EL (cell line): ENCODE data around the gene PRR3.
A peak's percentile ranks its signal among the peaks of the same experiment; 100 is the strongest.
"Not testable (repeated sequence)": the region's sequence is repeated elsewhere in the genome, so short reads cannot be mapped to it uniquely, and the experiment has no call there.

ENCODE experiments used
- DNase-seq: peaks from one replicate; pipeline ENCODE4 v3.0.0-alpha.2; 2016

The PRR3 gene, protein sequence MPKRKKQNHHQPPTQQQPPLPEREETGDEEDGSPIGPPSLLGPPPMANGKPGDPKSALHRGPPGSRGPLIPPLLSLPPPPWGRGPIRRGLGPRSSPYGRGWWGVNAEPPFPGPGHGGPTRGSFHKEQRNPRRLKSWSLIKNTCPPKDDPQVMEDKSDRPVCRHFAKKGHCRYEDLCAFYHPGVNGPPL

DNA sequence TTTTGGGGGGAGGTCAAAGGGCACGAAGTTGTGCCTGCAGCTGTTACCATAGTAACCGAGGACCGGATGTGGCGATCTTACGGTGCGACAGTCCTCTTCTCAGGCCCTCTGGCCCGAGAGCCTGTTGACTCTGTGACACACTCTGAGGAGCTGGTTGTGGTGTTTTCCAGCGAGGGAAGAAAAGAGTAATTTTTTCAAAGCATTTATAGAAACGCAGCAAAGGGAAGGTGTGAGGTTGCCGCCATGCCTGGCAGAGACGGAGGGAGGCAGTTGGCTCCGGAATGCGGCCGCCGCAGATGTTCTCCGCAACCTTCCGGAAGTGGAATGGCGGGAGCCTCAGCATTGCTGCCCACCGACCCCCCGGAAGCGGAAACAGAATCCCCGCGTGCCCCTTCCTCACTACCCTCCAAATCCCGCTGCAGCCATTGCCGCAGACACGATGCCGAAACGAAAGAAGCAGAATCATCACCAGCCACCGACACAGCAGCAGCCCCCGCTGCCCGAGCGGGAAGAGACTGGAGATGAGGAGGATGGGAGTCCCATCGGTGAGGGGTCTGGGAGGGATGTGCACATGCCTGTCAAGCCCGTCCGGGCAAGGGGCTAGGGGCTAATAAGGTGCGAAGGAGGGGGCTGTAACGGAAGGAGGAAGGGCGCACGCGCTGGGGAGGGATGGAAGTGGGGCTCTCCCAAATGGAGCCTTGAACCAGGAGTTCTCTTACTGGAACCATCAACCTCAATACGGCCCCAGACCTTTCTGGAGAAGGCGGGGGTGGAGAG, at the start of gene PRR3:
Gene PRR3 (plus strand): TSS at position 390 of the 777 bp plus-strand sequence. CDS start 50 bp downstream, at position 440.
- peak; percentile 90 for DNase-seq

DNA sequence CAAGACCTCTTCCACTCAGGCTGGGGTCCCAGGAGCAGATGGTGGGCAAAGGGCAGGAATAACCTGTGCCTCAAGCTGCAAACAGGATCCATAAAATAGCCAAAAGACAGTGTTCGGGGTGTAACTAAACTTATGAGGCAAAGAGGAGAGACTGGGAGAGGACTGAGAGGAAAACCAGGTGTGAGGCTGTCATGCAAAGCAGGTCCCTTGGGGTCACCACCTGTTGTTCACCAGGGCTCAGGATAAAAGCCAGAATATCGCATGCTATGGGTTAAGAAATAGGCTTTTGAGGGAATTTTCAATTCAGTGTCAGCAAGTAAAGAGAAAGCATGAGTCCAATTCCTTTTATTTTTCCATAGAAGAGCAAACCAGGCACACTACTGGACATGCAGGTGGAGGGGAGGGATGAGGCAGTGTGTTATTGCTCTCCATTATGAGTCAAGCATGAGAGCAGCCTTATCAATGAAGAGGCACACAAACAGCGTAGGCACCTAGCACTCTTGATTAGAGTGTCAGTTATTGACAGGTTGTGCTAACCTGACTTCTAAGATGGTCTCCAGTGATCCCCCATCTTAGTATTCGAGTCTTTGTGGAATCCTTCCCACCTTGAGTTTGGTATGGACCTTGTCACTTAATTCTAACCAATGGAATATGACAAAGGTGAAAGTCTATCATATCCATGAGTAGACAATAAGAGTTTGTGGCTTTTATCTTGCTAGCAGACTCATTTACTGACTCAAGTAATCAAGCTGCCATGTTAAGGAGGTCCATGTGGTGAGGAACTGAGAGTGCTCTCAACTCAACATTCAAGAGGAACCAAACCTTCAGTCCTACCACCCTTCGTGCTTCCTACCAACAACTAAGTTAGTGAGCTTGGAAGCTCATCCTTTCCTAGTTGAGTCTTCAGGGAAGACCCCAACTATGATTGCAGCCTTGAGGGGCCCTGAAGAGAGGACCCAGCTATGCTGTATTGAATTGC, 49.0 kb upstream of the PRR3 start:
- DNase-seq: no peak

DNA sequence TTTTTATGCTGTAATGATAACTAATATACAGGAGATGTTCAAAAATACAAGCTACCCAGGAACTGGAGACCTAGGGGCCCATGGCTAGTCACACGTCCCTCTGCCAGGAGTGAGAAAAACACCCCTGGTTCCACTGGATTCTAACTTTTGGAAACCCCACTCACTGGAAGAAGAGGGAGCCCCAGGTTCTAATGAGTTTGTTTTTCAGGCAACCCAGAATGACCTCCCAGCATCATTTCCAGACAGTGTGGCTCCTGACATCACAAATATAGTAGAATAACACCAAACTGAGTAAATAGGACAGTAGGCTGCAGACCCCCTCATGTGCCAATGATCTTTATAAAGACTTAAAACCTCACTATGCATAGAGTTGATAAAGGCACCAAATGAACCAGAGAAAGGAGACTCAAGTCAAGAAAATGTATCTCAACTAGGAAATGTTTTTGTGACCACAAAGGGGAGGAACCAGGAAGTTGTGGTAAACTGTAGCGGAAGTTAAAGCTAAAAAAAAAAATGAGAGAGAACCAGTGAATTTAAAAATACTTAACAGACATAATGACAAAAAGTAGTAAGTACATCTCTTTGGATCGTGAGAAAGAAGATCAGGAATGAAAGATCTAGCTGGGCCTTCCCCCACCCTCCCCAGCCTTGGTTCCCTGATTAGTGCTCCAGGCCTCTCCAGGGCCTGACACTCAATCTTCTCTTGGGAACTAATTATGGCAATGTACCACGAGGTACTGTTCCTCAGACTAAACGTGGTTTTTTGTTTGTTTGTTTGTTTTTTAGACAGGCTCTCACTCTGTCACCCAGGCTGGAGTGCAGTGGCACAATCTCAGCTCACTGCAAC, 48.0 kb upstream of the PRR3 start:
- DNase-seq: peak; percentile 53

DNA sequence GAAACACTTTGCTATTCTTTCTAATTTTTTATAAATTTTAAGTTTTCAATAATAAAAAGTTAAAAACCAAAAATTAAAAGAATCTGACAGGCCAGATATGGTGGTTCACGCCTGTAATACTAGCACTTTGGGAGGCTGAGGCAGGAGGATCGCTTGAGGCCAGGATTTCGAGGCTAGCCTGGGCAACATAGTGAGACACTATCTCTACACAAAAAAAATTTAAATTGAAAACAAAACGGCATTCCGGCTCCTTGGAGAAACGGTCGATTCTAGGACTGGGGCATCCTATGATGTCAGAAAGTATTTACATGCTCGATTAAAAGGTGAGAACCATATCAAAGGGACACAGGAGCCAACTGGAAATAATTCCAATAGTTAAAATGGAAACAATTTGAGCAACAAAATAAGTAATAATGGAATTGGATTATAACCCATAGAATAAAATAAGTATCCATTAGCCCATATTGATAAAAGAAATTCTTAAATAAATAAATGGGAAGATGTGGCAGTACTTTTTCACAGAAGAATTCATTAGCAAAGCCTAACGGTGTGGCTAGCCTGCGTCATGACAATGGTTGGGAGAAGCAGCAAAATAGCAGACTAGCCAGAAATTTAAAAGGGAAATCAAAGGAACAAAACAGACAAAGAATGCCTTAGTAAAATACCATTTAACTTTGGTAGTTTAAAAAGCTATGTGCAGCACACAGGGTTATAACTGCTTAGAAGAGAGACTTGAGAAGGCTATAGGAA, 46.5 kb upstream of the PRR3 start:
- no peak for DNase-seq

DNA sequence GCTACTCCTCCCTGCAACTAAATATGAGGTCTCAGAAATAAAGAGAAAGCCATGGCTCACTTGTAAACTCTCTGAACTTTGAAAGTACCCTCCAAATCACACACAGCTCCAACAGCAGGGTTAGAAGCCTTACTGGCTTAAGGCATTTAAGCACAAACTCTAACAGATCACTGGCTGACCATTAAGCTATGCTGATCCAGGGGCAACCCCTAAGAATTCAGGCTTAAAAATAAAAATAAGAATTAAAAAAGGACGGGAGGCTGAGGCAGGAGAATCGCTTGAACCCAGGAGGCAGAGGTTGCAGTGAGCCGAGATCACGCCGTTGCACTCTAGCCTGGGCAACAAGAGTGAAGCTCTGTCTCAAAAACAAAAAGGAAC, 45.9 kb upstream of the PRR3 start:
- no peak for DNase-seq

DNA sequence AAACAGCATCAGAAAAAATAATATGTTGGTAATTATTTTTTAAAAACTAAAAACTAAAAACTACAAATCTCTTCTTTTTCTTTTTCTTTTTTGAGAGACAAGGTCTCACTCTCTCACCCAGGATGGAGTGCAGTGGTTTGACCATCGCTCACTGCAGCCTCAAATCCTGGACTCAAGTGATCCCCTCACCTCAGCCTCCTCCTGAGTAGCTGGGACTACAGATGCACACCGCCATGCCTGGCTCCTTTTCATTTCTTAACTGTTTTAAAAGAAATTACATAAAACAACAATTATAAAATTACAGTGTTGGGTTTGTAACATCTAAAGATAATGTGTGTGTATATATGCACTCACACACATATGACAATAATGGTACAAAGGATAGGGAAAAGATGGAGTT, 43.6 kb upstream of the PRR3 start:
- no peak for DNase-seq

DNA sequence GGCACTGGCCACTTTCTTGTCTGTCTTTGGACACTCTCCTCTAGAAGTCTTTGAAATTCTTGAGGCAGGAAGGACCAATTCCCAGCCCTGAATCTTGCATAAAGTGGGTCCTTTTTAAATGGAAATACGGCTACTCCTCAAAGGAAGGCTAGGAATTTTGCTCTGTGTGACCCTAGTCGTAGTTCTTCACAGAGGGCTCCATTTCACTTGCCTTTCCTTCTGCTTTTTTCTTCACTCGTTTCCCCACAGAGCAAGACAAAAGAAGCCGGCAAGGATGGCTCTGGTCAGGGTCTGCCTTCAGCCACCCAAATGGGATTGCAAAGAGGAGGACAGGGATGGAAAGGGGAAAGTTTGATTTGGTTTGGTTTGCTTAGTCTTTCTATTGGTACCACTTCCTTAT, 42.0 kb upstream of the PRR3 start:
- no peak for DNase-seq

DNA sequence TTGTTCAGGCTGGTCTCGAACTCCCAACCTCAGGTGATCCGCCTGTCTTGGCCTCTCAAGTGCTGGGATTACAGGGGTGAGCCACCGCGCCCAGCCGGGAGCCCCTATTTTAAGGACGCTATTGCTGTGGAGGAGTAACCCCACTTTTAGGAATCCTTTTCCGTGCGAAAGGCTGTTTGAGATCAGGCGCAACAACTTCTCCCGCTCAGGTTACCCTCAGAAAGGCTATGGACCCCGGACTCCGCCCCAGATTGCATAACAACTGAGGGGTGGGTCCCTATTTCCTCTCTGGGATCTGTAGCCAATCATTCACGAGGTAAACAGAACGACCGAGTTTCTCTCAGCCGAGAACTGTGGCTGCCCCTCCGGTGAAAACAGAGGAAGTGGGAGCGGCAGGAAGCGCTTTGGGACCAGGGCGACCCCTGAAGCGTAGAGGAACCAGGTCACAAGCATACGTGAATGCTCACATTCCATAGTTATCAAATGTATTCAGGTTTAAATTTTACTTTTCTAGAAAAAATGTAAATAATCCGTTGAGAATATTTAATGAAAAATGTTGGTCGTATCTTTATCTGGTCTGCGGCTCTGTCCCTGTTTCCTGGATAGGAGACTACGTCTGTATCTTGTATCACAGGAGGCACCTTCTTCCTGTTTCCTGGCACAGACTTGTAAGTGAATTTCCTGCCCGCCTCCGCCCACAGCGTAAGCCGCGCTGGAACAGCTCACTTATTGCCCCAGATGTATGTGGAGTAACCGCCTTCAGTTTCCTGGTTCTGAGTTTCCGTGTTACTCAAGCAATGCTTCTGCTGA, 40.9 kb upstream of the PRR3 start:
- DNase-seq: peak; percentile 94

DNA sequence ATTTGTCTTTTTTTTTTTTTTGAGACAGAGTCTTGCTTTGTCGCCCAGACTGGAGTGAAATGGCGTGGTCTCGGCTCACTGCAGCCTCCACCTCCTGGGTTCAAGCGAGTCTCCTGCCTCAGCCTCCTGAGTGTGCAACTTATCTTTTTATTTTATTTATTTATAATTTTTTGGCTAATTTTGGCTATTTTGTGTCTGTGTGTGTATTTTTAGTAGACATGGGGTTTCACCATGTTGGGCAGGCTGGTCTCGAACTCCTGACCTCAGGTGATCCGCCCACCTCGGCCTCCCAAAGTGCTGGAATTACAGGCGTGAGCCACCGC, 40.4 kb upstream of the PRR3 start:
- not testable (repeated sequence) for DNase-seq

DNA sequence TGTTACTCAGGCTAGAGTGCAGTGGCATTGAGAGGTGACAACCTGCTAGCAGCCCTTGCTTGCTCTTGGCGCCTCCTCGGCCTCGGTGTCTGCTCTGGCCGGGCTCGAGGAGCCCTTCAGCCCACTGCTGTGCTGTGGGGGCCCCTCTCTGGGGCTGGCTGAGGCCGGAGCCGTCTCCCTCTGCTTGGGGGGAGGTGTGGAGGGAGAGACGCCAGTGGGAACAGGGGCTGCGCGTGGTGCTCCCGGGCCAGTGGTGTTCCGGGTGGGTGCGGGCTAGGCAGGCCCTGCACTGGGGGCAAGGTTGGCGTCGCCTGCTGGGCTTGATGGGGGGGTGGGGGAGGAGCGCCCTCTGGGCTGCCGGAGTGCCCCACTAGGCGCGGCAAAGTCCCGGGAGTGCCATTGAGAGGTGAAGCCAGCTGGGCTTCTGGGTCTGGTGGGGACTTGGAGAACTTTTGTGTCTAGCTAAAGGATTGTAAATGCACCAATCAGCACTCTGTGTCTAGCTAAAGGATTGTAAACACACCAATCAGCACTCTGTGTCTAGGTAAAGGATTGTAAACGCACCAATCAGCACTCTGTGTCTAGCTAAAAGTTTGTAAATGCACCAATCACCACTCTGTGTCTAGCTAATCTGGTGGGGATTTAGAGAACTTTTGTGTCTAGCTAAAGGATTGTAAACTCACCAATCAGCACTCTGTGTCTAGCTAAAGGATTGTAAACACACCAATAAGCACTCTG, 39.2 kb upstream of the PRR3 start:
- not testable (repeated sequence) for DNase-seq

DNA sequence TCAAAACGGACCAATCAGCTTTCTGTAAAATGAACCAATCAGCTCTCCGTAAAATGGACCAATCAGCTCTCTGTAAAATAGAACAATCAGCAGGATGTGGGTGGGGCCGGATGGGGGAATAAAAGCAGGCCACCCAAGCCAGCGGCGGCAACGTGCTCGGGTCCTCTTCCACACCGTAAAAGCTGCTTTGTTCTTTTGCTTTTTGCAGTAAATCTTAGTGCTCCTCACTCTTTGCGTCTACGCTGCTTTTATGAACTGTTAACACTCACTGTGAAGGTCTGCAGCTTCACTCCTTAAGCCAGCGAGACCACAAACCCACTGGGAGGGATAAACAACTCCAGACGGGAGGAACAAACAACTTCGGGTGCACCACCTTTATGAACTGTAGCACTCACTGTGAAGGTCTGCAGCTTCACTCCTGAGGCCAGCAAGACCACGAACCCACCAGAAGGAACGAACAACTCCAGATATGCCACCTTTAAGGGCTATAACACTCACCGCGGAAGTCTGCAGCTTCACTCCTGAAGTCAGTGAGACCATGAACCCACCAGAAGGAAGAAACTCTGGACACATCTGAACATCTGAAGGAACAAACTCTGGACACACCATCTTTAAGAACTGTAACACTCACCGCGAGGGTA, 38.5 kb upstream of the PRR3 start:
- not testable (repeated sequence) for DNase-seq

DNA sequence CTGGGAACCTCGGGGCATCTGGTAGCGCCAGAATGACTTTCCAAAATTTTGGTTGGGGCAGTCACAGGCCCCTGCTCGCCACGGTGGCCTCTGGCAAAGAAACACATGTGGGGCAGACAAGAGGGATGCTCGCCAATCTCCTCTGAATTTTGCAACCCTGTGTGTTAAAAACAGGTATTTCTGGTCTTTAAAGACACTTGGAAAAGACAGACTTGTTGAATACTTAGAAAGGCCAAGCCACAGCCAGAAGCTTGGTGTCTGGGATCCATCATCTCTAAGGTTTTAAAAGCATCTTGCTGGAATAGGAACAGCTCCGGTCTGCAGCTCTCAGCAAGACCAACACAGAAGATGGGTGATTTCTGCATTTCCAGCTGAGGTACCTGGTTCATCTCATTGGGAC, 36.6 kb upstream of the PRR3 start:
- no peak for DNase-seq

DNA sequence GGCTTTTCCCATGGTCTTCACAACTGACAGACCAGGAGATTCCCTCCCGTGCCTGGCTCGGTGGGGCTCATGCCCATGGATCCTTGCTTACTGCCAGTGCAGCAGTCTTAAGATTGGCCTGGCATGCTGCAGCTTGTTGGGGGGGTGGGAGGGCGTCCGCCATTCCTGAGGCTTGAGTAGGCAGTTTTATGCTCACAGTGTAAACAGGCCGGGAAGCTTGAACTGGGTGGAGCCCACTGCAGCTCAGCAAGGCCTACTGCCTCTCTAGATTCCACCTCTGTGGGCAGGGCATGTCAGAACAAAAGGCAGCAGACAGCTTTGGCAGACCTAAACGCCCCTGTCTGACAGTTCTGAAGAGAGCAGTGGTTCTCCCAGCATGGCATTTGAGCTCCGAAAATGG, 36.0 kb upstream of the PRR3 start:
- peak; percentile 74 for DNase-seq

DNA sequence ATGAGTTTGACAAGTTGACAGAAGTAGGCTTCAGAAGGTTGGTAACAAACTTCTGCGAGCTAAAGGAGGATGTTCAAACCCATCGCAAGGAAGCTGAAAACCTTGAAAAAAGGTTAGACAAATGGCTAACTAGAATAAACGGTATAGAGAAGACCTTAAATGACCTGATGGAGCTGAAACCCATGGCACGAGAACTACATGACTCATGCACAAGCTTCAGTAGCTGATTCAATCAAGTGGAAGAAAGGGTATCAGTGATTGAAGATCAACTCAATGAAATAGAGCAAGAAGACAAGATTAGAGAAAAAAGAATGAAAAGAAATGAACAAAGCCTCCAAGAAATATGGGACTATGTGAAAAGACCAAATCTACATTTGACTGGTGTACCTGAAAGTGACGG, 35.1 kb upstream of the PRR3 start:
- peak; percentile 32 for DNase-seq

DNA sequence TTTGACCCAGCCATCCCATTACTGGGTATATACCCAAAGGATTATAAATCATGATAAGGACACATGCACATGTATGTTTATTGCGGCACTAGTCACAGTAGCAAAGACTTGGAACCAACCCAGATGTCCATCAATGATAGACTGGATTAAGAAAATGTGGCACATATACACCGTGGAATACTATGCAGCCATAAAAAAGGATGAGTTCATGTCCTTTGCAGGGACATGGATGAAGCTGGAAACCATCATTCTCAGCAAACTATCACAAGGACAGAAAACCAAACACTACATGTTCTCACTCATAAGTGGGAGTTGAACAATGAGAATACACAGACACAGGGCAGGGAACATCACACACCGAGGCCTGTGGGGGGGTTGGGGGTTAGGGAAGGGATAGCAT, 30.7 kb upstream of the PRR3 start:
- not testable (repeated sequence) for DNase-seq

DNA sequence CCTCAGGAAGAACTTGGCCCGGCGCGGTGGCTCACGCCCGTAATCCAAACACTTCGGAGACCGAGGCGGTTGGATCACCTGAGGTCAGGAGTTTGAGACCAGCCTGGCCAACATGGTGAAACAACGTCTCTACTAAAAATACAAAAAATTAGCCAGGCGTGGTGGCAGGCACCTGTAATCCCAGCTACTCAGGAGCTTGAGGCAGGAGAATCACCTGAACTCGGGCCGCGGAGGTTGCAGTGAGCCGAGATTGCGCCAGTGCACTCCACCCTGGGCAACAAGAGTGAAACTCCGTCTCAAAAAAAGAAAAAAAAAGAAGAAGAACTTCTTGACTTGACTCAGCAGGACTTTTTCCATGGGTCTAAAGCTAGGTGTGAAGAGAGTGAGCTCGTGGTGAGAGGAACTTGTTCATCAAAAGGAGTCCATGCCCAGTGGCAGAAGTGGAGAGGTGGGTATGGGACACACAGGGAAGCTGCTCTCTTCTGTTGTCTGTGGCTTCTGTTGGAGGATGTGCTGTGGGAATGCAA, 27.7 kb upstream of the PRR3 start:
- not testable (repeated sequence) for DNase-seq

DNA sequence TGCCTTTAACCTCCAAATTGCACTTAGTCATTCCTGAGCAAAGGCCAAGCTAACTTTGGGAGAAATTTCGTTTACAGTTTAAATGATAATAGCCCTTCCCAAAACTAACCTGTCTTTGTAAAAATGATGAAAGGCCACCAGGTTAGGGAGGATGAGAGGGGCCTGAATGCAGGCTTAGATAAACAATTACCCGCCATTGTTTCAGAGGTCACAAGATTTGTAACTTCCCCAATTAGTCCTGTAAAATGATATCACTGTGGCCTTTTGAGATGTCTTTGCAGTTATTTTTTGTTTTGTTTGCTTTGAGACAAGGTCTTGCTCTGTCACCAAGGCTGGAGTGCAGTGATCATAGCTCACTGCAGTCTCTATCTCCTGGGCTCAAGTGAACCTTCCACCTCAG, 27.1 kb upstream of the PRR3 start:
- DNase-seq: no peak

DNA sequence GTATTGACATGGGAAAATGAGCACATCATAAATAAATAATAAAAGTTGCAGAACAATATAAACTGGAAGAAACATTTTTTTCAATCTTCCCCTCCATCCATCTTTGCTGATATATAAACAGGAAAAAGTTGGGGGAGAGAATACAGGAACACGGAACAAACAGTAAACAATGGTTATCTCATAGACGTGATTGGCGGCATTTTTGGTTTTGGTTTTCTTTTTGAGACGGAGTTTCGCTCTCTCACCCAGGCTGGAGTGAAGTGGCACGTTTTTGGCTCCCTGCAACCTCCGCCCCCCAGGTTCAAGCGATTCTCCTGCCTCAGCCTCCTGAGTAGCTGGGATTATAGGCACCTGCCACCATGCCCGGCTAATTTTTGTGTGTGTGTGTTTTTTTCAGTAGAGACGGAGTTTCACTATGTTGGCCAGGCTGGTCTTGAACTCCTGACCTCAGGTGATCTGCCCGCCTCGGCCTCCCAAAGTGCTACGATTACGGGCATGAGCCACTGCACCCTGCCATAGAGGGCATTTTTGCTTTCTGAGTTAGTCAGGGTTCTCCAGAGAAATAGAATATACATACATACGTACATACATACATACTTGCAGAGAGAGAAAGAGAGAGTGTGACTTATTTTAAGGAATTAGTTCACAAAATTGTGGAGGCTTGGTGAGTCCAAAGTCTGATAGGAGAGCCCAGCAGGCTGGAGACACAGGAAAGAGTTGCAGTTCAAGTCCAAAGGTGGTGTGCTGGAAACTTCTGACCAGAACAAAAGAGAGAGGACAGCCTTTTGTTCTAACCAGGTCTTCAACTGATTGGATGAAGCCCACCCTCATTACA, 23.4 kb upstream of the PRR3 start:
- DNase-seq: no peak

DNA sequence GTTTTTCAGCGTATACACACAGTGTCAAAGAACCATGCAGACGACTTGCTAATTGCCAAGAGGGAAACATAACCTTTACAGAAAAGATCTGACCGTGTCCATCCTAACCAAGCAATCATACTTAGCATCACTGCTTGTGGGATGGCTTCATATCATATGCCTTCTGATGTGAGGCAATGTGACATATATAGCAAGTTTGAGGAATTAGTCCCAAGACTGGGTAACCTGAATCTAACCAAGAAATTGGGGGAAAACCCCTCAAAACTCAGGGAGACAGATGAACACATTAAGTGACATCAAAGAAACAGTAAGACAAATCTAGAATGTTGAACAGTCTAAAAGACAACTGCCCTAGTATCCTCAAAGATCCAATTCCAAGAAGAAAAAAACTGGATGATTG, 19.2 kb upstream of the PRR3 start:
- DNase-seq: no peak
